Measurements from ENCODE around the gene TMEM91.

- TF ChIP-seq CTCF (conservative IDR thresholded peaks at IDR 0.05; ENCODE audit: low read length) (no peak), EZH2phosphoT487 (IDR thresholded peaks at IDR 0.05; ENCODE audit: borderline replicate concordance, low read depth, low read length) (no peak)
These were observed 46.1 kb downstream of the TMEM91 start for GRCh38 chr19:41422456-41422855.
